Ishikawa (cell line): Measurements from ENCODE around the gene KIF13A.

Source experiments
- CEBPB ChIP-seq: IDR thresholded peaks from 2 replicates; pipeline ENCODE4 v1.6.1; 2012
- CREB1 ChIP-seq: IDR thresholded peaks from 2 replicates; pipeline ENCODE4 v1.6.1; 2012; ENCODE audit warnings: low read depth
- EGR1 ChIP-seq: IDR thresholded peaks from 2 replicates; pipeline ENCODE4 v1.6.1; 2012
- EP300 ChIP-seq: IDR thresholded peaks from 2 replicates; pipeline ENCODE4 v1.6.1; 2012; ENCODE audit warnings: borderline replicate concordance
- FOXM1 ChIP-seq: IDR thresholded peaks from 2 replicates; pipeline ENCODE4 v1.6.1; 2012; ENCODE audit warnings: low read depth, borderline replicate concordance
- MAX ChIP-seq: IDR thresholded peaks from 2 replicates; pipeline ENCODE4 v1.6.1; 2012
- NFIC ChIP-seq: IDR thresholded peaks from 2 replicates; pipeline ENCODE4 v1.6.1; 2012
- RAD21 ChIP-seq: IDR thresholded peaks from 2 replicates; pipeline ENCODE4 v1.6.1; 2012; ENCODE audit warnings: low read depth
- REST ChIP-seq: IDR thresholded peaks from 2 replicates; pipeline ENCODE4 v1.6.1; 2012; ENCODE audit warnings: low read depth, mild to moderate bottlenecking
- TAF1 ChIP-seq: IDR thresholded peaks from 2 replicates; pipeline ENCODE4 v1.6.1; 2012; ENCODE audit warnings: low read depth, mild to moderate bottlenecking
- TCF12 ChIP-seq: IDR thresholded peaks from 2 replicates; pipeline ENCODE4 v1.6.1; 2012; ENCODE audit warnings: low read depth
- TEAD4 ChIP-seq: IDR thresholded peaks from 2 replicates; pipeline ENCODE4 v1.6.1; 2012
- USF1 ChIP-seq: IDR thresholded peaks from 2 replicates; pipeline ENCODE4 v1.6.1; 2012
- YY1 ChIP-seq: IDR thresholded peaks from 2 replicates; pipeline ENCODE4 v1.6.1; 2012; ENCODE audit warnings: low read depth
- ZBTB7A ChIP-seq: IDR thresholded peaks from 2 replicates; pipeline ENCODE4 v1.6.1; 2012; ENCODE audit warnings: low read depth

The KIF13A gene

GRCh38 chr6:17930321-17930993 lies 57.0 kb downstream of the KIF13A start:
- TF ChIP-seq USF1 (no peak), TEAD4 (no peak), YY1 (no peak), TAF1 (no peak), FOXM1 (no peak), ZBTB7A (no peak), CEBPB (no peak), NFIC (no peak)

GRCh38 chr6:17928514-17929430 lies 58.7 kb downstream of the KIF13A start:
- TF ChIP-seq USF1 (peak; percentile 52; the same call in 1 of the 2 replicates), RAD21 (no peak), ZBTB7A (no peak), FOXM1 (no peak), REST (no peak)

GRCh38 chr6:17927705-17928104 lies 59.7 kb downstream of the KIF13A start:
- TF ChIP-seq TCF12, result no peak
- TF ChIP-seq YY1, result no peak

- TF ChIP-seq CEBPB, result no peak
- TF ChIP-seq EP300, result no peak
- TF ChIP-seq RAD21, result no peak
- no peak for TF ChIP-seq NFIC
- TF ChIP-seq TAF1, result no peak
- TF ChIP-seq YY1, result no peak
- no peak for TF ChIP-seq TCF12
- TF ChIP-seq CREB1, result no peak
Observed at GRCh38 chr6:17923401-17923863, 64.0 kb downstream of the KIF13A start.

- no peak for TF ChIP-seq CREB1
- no peak for TF ChIP-seq NFIC
- TF ChIP-seq RAD21, result no peak
- TF ChIP-seq TEAD4, result no peak
- no peak for TF ChIP-seq TAF1
- TF ChIP-seq USF1, result no peak
- no peak for TF ChIP-seq EGR1
- no peak for TF ChIP-seq EP300
- TF ChIP-seq TCF12, result no peak
- no peak for TF ChIP-seq CEBPB
- TF ChIP-seq ZBTB7A, result no peak
- TF ChIP-seq FOXM1, result no peak
- no peak for TF ChIP-seq REST
- TF ChIP-seq YY1, result no peak
- no peak for TF ChIP-seq MAX
Observed at GRCh38 chr6:17921454-17921853, 66.0 kb downstream of the KIF13A start.

- TF ChIP-seq USF1, result no peak
- TF ChIP-seq CREB1, result no peak
- no peak for TF ChIP-seq RAD21
- TF ChIP-seq TAF1, result no peak
- TF ChIP-seq YY1, result no peak
- no peak for TF ChIP-seq EGR1
- TF ChIP-seq NFIC, result no peak
- no peak for TF ChIP-seq CEBPB
- no peak for TF ChIP-seq TEAD4
- no peak for TF ChIP-seq EP300
- no peak for TF ChIP-seq FOXM1
- no peak for TF ChIP-seq REST
- no peak for TF ChIP-seq MAX
- no peak for TF ChIP-seq TCF12
- no peak for TF ChIP-seq ZBTB7A
Observed at GRCh38 chr6:17919496-17919895, 67.9 kb downstream of the KIF13A start.
